HEK293 (cell line): ENCODE measurements around the gene SMIM30.

Experiments
- CTCF ChIA-PET: fragments of 350-600 bp; formaldehyde crosslinking; extraction: SDS; loops from one replicate; lab custom pipeline; 2021; ENCODE audit warnings: antibody characterized with exemption; lab: Yijun Ruan, JAX
- POLR2A ChIA-PET: fragments of 300-600 bp; formaldehyde crosslinking; extraction: SDS; loops from one replicate; lab custom pipeline; 2020; ENCODE audit warnings: antibody characterized with exemption, inconsistent platforms; lab: Yijun Ruan, JAX
- H3K27ac ChIP-seq: fragments of 200-500 bp; sonication (Bioruptor generic); 2 replicates; pipeline ENCODE4 v1.5.1; 2014; ENCODE audit warnings: low read depth, low read length, control low read depth, inconsistent platforms; ENCODE audit errors: extremely low read depth
- H3K36me3 ChIP-seq, 2 experiments: fragments of 200-500 bp in 1 of 2; sonication (Bioruptor generic) in 1 of 2; 1 replicate in 1 of 2; 2 replicates in 1 of 2; pipeline ENCODE4 v1.5.1; 2014 to 2017; ENCODE audit warnings: inconsistent platforms in 2 of 2, low read length in 2 of 2; ENCODE audit not compliant: control insufficient read depth in 2 of 2, insufficient read depth in 1 of 2
- H3K4me1 ChIP-seq: fragments of 200-500 bp; sonication (Bioruptor generic); 2 replicates; pipeline ENCODE4 v1.5.1; 2014; ENCODE audit warnings: mild to moderate bottlenecking, low read length, inconsistent platforms; ENCODE audit not compliant: control insufficient read depth, insufficient read depth
- H3K4me3 ChIP-seq: 2 replicates; pipeline ENCODE4 v1.5.1; 2011; ENCODE audit warnings: low read depth, mild to moderate bottlenecking, control low read depth, low read length, moderate library complexity
- H3K9me3 ChIP-seq: fragments of 200-500 bp; sonication (Bioruptor generic); 2 replicates; pipeline ENCODE4 v1.5.1; 2014; ENCODE audit warnings: low read depth, low read length, inconsistent platforms; ENCODE audit not compliant: control insufficient read depth, insufficient read depth
- GFI1B ChIP-seq: fragments of 450-650 bp; formaldehyde crosslinking; IDR thresholded peaks from 2 replicates; pipeline ENCODE4 v1.5.1; 2016; ENCODE audit warnings: missing biosample characterization, missing genetic modification characterization
- MZF1 ChIP-seq: fragments of 450-650 bp; formaldehyde crosslinking; IDR thresholded peaks from 2 replicates; pipeline ENCODE4 v1.5.1; 2017; ENCODE audit warnings: missing biosample characterization, missing genetic modification characterization, borderline replicate concordance
- WT1 ChIP-seq: fragments of 450-650 bp; formaldehyde crosslinking; IDR thresholded peaks from 2 replicates; pipeline ENCODE4 v1.5.1; 2016; ENCODE audit warnings: missing biosample characterization, missing genetic modification characterization
- ZFP69B ChIP-seq: fragments of 450-650 bp; formaldehyde crosslinking; IDR thresholded peaks from 2 replicates; pipeline ENCODE4 v1.5.1; 2016; ENCODE audit warnings: missing biosample characterization, missing genetic modification characterization
- ZNF10 ChIP-seq: fragments of 450-650 bp; formaldehyde crosslinking; IDR thresholded peaks from 2 replicates; pipeline ENCODE4 v1.5.1; 2017; ENCODE audit warnings: missing biosample characterization, missing genetic modification characterization
- ZNF140 ChIP-seq: fragments of 450-650 bp; formaldehyde crosslinking; IDR thresholded peaks from 2 replicates; pipeline ENCODE4 v1.5.1; 2016; ENCODE audit warnings: missing biosample characterization, missing genetic modification characterization
- ZNF146 ChIP-seq: fragments of 450-650 bp; formaldehyde crosslinking; IDR thresholded peaks from 2 replicates; pipeline ENCODE4 v1.5.1; 2016; ENCODE audit warnings: missing biosample characterization, missing genetic modification characterization
- ZNF175 ChIP-seq: fragments of 450-650 bp; formaldehyde crosslinking; IDR thresholded peaks from 2 replicates; pipeline ENCODE4 v1.5.1; 2016; ENCODE audit warnings: missing biosample characterization, missing genetic modification characterization
- ZNF221 ChIP-seq: fragments of 450-650 bp; formaldehyde crosslinking; IDR thresholded peaks from 2 replicates; pipeline ENCODE4 v1.5.1; 2017; ENCODE audit warnings: missing biosample characterization, missing genetic modification characterization, borderline replicate concordance
- ZNF248 ChIP-seq: fragments of 450-650 bp; formaldehyde crosslinking; IDR thresholded peaks from 2 replicates; pipeline ENCODE4 v1.5.1; 2017; ENCODE audit warnings: missing biosample characterization, missing genetic modification characterization
- ZNF311 ChIP-seq: fragments of 450-650 bp; formaldehyde crosslinking; IDR thresholded peaks from 2 replicates; pipeline ENCODE4 v1.5.1; 2017; ENCODE audit warnings: missing biosample characterization, missing genetic modification characterization, borderline replicate concordance
- ZNF354C ChIP-seq: fragments of 450-650 bp; formaldehyde crosslinking; IDR thresholded peaks from 2 replicates; pipeline ENCODE4 v1.5.1; 2016; ENCODE audit warnings: missing biosample characterization, missing genetic modification characterization, low read depth, borderline replicate concordance
- ZNF548 ChIP-seq: fragments of 450-650 bp; formaldehyde crosslinking; IDR thresholded peaks from 2 replicates; pipeline ENCODE4 v1.5.1; 2016; ENCODE audit warnings: missing biosample characterization, missing genetic modification characterization
- ZNF596 ChIP-seq: fragments of 450-650 bp; IDR thresholded peaks from 2 replicates; pipeline ENCODE4 v1.5.0; 2018; ENCODE audit warnings: missing biosample characterization, mild to moderate bottlenecking, missing genetic modification characterization, moderate library complexity
- ZNF654 ChIP-seq: fragments of 450-650 bp; formaldehyde crosslinking; IDR thresholded peaks from 2 replicates; pipeline ENCODE4 v1.5.1; 2016; ENCODE audit warnings: low read depth, missing biosample characterization, missing genetic modification characterization
- ZNF776 ChIP-seq: fragments of 450-650 bp; formaldehyde crosslinking; IDR thresholded peaks from 2 replicates; pipeline ENCODE4 v1.5.0; 2017; ENCODE audit warnings: missing biosample characterization, missing genetic modification characterization, borderline replicate concordance
- ZNF843 ChIP-seq: fragments of 450-650 bp; formaldehyde crosslinking; IDR thresholded peaks from 2 replicates; pipeline ENCODE4 v1.5.1; 2016; ENCODE audit warnings: missing biosample characterization, missing genetic modification characterization
- TF ChIP-seq, protein P1 (sequence below): sonication (generic); formaldehyde crosslinking; IDR thresholded peaks from 2 replicates; pipeline ENCODE4 v1.8.1; 2022; ENCODE audit warnings: mild to moderate bottlenecking, moderate library complexity, missing genetic modification reagents
- TF ChIP-seq, protein P2 (sequence below): fragments of 450-650 bp; formaldehyde crosslinking; IDR thresholded peaks from 2 replicates; pipeline ENCODE4 v1.5.1; 2016; ENCODE audit warnings: missing biosample characterization, missing genetic modification characterization
- TF ChIP-seq, protein P3 (sequence below): fragments of 450-650 bp; formaldehyde crosslinking; conservative IDR thresholded peaks from 2 replicates; pipeline ENCODE4 v1.5.1; 2016; ENCODE audit warnings: low read depth, missing biosample characterization, missing genetic modification characterization
- TF ChIP-seq, protein P4 (sequence below): fragments of 450-650 bp; formaldehyde crosslinking; IDR thresholded peaks from 2 replicates; pipeline ENCODE4 v1.5.1; 2017; ENCODE audit warnings: missing biosample characterization, missing genetic modification characterization

The SMIM30 gene

DNA sequence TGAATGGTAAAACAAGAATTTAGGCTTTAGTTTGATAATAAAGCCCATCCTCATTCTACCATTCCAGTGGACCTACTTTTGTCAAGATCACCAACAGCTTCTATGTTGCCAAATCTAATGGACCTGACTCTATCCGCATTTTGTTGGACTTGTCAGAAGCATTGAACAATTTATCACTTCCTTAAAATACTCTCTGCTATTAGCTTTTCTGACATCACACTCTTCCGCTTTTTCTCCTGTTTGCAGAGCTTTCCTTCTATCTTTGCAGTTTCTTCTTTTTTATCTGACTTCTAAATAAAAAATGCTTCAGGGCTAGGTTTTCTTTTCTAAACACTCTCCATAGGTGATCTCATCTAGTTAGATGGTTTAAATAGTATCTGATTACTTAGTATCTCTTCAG, 42.7 kb upstream of the SMIM30 start (continued):
- TF ChIP-seq ZNF221 (tag by site-specific recombination): no peak
- TF ChIP-seq ZFP69B (tag by site-specific recombination): no peak
- TF ChIP-seq ZNF776 (tag by site-specific recombination): no peak
- no peak for TF ChIP-seq WT1 (tag by site-specific recombination)
- no peak for TF ChIP-seq ZNF146 (tag by site-specific recombination)

GRCh38 chr7:113159746-113160339, 41.5 kb upstream of the SMIM30 start:
- Histone ChIP-seq H3K4me1 (no peaks in the 10 kb centered on the region), H3K9me3 (no peaks in the 10 kb centered on the region), H3K4me3 (no peak overlapping the region), H3K36me3 (no peaks in the 10 kb centered on the region), H3K27ac (no peak overlapping the region)
- ChIA-PET CTCF (interaction anchor here (0.5 to 6.2 kb wide), 42 partner anchors 8 to 614 kb away, joined by 3 to 85 read pairs (median 4); no protein-coding TSS in a partner anchor), POLR2A (no interaction called here)
- no peak for TF ChIP-seq GFI1B (tag by site-specific recombination)
- TF ChIP-seq, protein P1, sequence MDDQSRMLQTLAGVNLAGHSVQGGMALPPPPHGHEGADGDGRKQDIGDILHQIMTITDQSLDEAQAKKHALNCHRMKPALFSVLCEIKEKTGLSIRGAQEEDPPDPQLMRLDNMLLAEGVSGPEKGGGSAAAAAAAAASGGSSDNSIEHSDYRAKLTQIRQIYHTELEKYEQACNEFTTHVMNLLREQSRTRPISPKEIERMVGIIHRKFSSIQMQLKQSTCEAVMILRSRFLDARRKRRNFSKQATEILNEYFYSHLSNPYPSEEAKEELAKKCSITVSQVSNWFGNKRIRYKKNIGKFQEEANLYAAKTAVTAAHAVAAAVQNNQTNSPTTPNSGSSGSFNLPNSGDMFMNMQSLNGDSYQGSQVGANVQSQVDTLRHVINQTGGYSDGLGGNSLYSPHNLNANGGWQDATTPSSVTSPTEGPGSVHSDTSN (CRISPR knock-in tag): no peak
- peak; percentile 64; the same call in 1 of the 2 replicates for TF ChIP-seq MZF1
- TF ChIP-seq ZNF654: peak; percentile 57
- TF ChIP-seq ZNF221 (tag by site-specific recombination): no peak

DNA sequence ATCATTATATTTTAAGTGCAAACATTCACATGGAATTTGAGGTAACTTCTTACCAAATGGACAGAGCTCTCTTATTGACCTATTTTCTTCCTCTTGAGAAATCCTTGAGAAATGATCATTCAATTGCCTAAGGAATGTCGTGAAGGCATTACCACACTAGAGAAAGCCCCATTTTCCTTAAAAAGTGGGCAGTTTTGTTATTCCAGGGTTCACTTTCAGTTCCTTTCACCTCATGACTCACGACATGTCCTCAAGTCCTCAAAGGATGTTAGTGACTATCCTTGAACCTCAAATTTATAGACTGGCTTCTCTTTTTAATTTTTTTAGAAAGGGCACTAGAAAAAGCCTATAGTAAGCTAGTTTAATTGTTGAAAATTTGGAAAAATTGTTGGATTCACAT, 40.4 kb upstream of the SMIM30 start:
- ChIA-PET CTCF (interaction anchor here (0.6 to 6.2 kb wide), 17 partner anchors 8 to 552 kb away, joined by 3 to 85 read pairs (median 5); no protein-coding TSS in a partner anchor), POLR2A (no interaction called here)
- Histone ChIP-seq H3K36me3 (no peaks in the 10 kb centered on the region), H3K27ac (no peak overlapping the region), H3K9me3 (no peaks in the 10 kb centered on the region), H3K4me1 (no peaks in the 10 kb centered on the region), H3K4me3 (no peak overlapping the region)
- TF ChIP-seq ZNF221 (tag by site-specific recombination) (no peak), ZNF140 (no peak), ZNF311 (tag by site-specific recombination) (no peak), ZNF596 (tag by site-specific recombination) (no peak), ZNF354C (tag by site-specific recombination) (no peak), ZNF843 (no peak), MZF1 (no peak), ZNF146 (tag by site-specific recombination) (no peak), ZNF776 (tag by site-specific recombination) (no peak), ZNF175 (tag by site-specific recombination) (no peak), ZNF248 (tag by site-specific recombination) (no peak), ZNF548 (tag by site-specific recombination) (no peak), ZNF10 (tag by site-specific recombination) (no peak)
- TF ChIP-seq, protein P2, sequence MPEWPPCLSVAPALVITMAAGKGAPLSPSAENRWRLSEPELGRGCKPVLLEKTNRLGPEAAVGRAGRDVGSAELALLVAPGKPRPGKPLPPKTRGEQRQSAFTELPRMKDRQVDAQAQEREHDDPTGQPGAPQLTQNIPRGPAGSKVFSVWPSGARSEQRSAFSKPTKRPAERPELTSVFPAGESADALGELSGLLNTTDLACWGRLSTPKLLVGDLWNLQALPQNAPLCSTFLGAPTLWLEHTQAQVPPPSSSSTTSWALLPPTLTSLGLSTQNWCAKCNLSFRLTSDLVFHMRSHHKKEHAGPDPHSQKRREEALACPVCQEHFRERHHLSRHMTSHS: no peak
- TF ChIP-seq, protein P3, sequence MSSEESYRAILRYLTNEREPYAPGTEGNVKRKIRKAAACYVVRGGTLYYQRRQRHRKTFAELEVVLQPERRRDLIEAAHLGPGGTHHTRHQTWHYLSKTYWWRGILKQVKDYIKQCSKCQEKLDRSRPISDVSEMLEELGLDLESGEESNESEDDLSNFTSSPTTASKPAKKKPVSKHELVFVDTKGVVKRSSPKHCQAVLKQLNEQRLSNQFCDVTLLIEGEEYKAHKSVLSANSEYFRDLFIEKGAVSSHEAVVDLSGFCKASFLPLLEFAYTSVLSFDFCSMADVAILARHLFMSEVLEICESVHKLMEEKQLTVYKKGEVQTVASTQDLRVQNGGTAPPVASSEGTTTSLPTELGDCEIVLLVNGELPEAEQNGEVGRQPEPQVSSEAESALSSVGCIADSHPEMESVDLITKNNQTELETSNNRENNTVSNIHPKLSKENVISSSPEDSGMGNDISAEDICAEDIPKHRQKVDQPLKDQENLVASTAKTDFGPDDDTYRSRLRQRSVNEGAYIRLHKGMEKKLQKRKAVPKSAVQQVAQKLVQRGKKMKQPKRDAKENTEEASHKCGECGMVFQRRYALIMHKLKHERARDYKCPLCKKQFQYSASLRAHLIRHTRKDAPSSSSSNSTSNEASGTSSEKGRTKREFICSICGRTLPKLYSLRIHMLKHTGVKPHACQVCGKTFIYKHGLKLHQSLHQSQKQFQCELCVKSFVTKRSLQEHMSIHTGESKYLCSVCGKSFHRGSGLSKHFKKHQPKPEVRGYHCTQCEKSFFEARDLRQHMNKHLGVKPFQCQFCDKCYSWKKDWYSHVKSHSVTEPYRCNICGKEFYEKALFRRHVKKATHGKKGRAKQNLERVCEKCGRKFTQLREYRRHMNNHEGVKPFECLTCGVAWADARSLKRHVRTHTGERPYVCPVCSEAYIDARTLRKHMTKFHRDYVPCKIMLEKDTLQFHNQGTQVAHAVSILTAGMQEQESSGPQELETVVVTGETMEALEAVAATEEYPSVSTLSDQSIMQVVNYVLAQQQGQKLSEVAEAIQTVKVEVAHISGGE (tag by site-specific recombination): no peak
- TF ChIP-seq, protein P4, sequence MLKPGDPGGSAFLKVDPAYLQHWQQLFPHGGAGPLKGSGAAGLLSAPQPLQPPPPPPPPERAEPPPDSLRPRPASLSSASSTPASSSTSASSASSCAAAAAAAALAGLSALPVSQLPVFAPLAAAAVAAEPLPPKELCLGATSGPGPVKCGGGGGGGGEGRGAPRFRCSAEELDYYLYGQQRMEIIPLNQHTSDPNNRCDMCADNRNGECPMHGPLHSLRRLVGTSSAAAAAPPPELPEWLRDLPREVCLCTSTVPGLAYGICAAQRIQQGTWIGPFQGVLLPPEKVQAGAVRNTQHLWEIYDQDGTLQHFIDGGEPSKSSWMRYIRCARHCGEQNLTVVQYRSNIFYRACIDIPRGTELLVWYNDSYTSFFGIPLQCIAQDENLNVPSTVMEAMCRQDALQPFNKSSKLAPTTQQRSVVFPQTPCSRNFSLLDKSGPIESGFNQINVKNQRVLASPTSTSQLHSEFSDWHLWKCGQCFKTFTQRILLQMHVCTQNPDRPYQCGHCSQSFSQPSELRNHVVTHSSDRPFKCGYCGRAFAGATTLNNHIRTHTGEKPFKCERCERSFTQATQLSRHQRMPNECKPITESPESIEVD (tag by site-specific recombination): no peak
